Esophagus squamous epithelium (tissue), 5 donors: ENCODE results near the gene NUMBL. TPM values are rescaled to one million over a fixed set of nuclear protein-coding genes. Genes with fewer than 3 reads are reported as not detected.

Source experiments
- DNase-seq: peaks from one replicate; lab custom pipeline; 2025; lab: John Stamatoyannopoulos, UW
- H3K27ac ChIP-seq, 4 donors: fragments of 200-600 bp; sonication (generic); one replicate each; pipeline ENCODE4 v1.5.1; 2016 to 2019; ENCODE audit warnings: mild to moderate bottlenecking in 1 of 4
- H3K27me3 ChIP-seq, 4 donors: fragments of 200-600 bp; sonication (generic); 1 replicate in 3 of 4; 2 replicates in 1 of 4; pipeline versions ENCODE4 v1.5.1 to v1.6.0; 2017 to 2021; ENCODE audit warnings: antibody characterized with exemption in 1 of 4
- H3K36me3 ChIP-seq, 3 donors: fragments of 200-600 bp; sonication (generic); one replicate each; pipeline ENCODE4 v1.5.1; 2016 to 2019
- H3K4me1 ChIP-seq, 3 donors: fragments of 200-600 bp; sonication (generic); one replicate each; pipeline ENCODE4 v1.5.1; 2017 to 2019
- H3K4me3 ChIP-seq, 4 donors: fragments of 200-600 bp; sonication (generic); 1 replicate in 3 of 4; 2 replicates in 1 of 4; pipeline ENCODE4 v1.5.1; 2016 to 2019; ENCODE audit warnings: mild to moderate bottlenecking in 2 of 4, moderate library complexity in 1 of 4
- H3K9me3 ChIP-seq, 3 donors: fragments of 200-600 bp; sonication (generic); one replicate each; pipeline ENCODE4 v1.5.1; 2016 to 2019
- CTCF ChIP-seq, 6 experiments: fragments of 450-650 bp in 4 of 6; fragments of 200-600 bp in 2 of 6; sonication (generic) in 2 of 6; IDR thresholded peaks; one replicate each; pipeline ENCODE4 v1.5.1; 2016 to 2019; ENCODE audit warnings: antibody characterized with exemption in 6 of 6, mild to moderate bottlenecking in 4 of 6, moderate library complexity in 4 of 6
- POLR2A ChIP-seq, 4 donors: fragments of 450-650 bp; IDR thresholded peaks; one replicate each; pipeline ENCODE4 v1.6.1; 2017; ENCODE audit warnings: antibody characterized with exemption in 4 of 4, mild to moderate bottlenecking in 4 of 4, moderate library complexity in 3 of 4
- WGBS, 2 donors: methylation state at CpG; one replicate each; pipeline ENCODE4 v1.1.5; 2018; 5-methylcytosine and 5-hydroxymethylcytosine counted together
- intact Hi-C: fragments of 100-400 bp; cut with DNase I; formaldehyde crosslinking; loops from one replicate; pipeline ENCODE4 v1.15.0; 2022
- total RNA-seq, 4 donors: library from RNA; depleted of rRNA; stranded (reverse); fragments of >200 nt; gene quantifications; one replicate each; pipeline ENCODE4 v1.1.0, GENCODE V29; 2016
- donor health status: DM: yes; HTN: yes; CAD: no.

Gene NUMBL
- total RNA-seq, 4 donors from 2014 or later, result 11.2 to 20.8 (median 15.8) TPM

DNA sequence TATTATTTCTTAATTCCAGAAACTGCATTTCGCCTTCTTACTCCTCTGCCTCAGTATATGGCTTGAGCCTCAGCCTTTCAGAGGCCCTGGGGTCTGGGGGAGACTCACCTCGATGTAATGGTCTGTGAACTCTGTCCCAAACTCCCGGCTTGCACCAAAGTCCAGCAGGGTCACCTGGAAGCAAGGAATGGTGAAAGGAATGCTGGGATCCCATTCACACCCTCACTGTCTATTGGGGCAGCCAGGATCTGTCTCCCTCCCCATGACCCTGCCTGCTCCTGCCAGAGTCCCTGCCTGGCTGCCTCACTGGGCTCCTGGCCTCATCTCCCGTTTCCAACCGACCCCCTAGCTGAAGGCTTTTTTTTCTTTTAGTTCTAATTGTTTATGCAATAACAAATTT, 5.4 kb upstream of the NUMBL start:
- intact Hi-C loops, result no loop called here
- Histone ChIP-seq H3K27ac (no peak overlapping the region), H3K4me3 (no peak overlapping the region), H3K9me3 (no peaks in the 10 kb centered on the region), H3K27me3 (no peaks in the 10 kb centered on the region), H3K4me1 (peaks cover 7 to 11% (median 9%) of the 10 kb centered on the region in 3 donors), H3K36me3 (peaks cover 0 to 85% (median 6%) of the 10 kb centered on the region in 3 donors)
- 83 to 93% methylated on average over 4 to 5 of the region's 5 CpGs for WGBS, 2 donors
- no peak for DNase-seq
- TF ChIP-seq POLR2A (IDR thresholded peaks at IDR 0.05), result no peak
- no peak for TF ChIP-seq CTCF (IDR thresholded peaks at IDR 0.05)

GRCh38 chr19:40693896-40694295, 3.4 kb upstream of the NUMBL start:
- Histone ChIP-seq H3K4me1 (peaks cover 20 to 28% (median 21%) of the 10 kb centered on the region in 3 donors), H3K36me3 (peaks cover 0 to 65% (median 6%) of the 10 kb centered on the region in 3 donors)

DNA sequence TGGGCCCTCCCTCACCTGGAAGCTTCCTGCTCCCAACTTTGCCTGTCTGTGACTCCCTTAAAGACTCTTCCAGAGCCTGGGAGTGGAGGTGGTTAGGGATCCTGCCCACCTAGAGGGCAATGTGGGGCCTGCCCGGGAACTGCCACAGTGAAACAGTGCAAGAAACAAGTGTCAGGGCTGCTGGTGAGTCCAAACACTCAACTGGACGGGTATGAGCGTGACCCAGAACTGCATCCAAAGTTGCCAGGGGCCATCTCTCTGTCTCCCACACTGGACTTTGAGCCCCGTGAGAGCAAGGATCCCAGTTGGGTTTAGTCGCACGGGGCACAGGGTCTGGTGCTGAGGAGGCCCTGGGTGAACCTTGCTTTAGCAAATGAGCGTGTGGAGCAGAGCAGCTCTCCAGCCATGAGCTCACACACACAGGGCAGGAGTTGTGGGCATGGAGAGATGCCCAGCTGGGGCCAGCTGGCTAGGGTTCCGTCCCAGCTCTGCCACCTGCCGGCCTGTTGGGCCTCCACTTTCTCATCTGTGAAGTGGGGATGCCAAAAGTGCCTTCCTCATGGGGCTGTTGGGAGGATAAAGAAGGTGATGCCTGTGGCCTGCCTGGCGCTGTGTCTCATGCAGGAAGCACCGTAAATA, 2.8 kb upstream of the NUMBL start:
- no peaks in the 10 kb centered on the region for H3K27me3 ChIP-seq
- no peaks in the 10 kb centered on the region for H3K9me3 ChIP-seq
- H3K27ac ChIP-seq, result no peak overlapping the region
- DNase-seq, result no peak
- intact Hi-C loops, result no loop called here
- peaks cover 0 to 59% (median 6%) of the 10 kb centered on the region in 3 donors for H3K36me3 ChIP-seq
- H3K4me3 ChIP-seq, result no peak overlapping the region
- H3K4me1 ChIP-seq, result peaks cover 22 to 35% (median 27%) of the 10 kb centered on the region in 3 donors
- WGBS, 2 donors, result 69 to 85% methylated on average over 3 to 5 of the region's 11 CpGs
- no peak for TF ChIP-seq CTCF (IDR thresholded peaks at IDR 0.05)
- TF ChIP-seq POLR2A (IDR thresholded peaks at IDR 0.05), result no peak

More at GRCh38 chr19:40693896-40694295, 3.4 kb upstream of the NUMBL start:
- Histone ChIP-seq H3K4me3 (no peak overlapping the region), H3K27ac (no peak overlapping the region), H3K27me3 (no peaks in the 10 kb centered on the region), H3K9me3 (no peaks in the 10 kb centered on the region)
- 84 to 100% methylated on average over 1 to 3 of the region's 4 CpGs for WGBS, 2 donors
- intact Hi-C loops, result no loop called here
- TF ChIP-seq CTCF (IDR thresholded peaks at IDR 0.05) (no peak), POLR2A (IDR thresholded peaks at IDR 0.05) (no peak)
- DNase-seq, result no peak

DNA sequence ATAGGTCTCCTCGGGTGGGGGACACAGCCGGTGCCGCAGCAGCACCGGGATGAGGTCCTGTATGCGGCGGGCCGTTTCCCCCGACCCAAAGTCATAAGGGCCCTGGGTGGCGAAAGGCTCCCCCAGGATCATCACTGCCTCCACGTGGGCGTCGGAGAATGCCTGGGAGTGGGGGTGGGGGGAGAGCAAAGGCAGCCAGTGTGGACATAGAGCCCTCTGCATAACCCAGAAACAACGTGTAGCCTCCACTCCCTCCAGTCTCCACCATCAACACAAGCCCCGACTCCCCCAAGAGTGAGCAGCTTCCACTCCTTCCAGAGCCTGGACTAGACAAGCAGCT, 1.7 kb upstream of the NUMBL start:
- H3K4me3 ChIP-seq, result no peak overlapping the region
- no peaks in the 10 kb centered on the region for H3K27me3 ChIP-seq
- no peak for DNase-seq
- H3K36me3 ChIP-seq, result peaks cover 0 to 53% (median 6%) of the 10 kb centered on the region in 3 donors
- H3K9me3 ChIP-seq, result no peaks in the 10 kb centered on the region
- H3K27ac ChIP-seq, result peak overlapping the region in 3 of 4 donors; percentile 93 to 94 (median 94)
- H3K4me1 ChIP-seq, result peaks cover 26 to 46% (median 37%) of the 10 kb centered on the region in 3 donors
- TF ChIP-seq CTCF (IDR thresholded peaks at IDR 0.05), result no peak
- no peak for TF ChIP-seq POLR2A (IDR thresholded peaks at IDR 0.05)
- WGBS, 2 donors, result 94 to 100% methylated on average over 2 to 13 of the region's 14 CpGs
- intact Hi-C loops, result no loop called here

- peak overlapping the region; percentile 91 to 94 (median 94) for H3K27ac ChIP-seq
- H3K27me3 ChIP-seq, result no peaks in the 10 kb centered on the region
- 50 to 73% methylated on average over 6 to 11 of the region's 24 CpGs for WGBS, 2 donors
- peaks cover 26 to 50% (median 37%) of the 10 kb centered on the region in 3 donors for H3K4me1 ChIP-seq
- H3K36me3 ChIP-seq, result peaks cover 0 to 51% (median 6%) of the 10 kb centered on the region in 3 donors
- no peak for DNase-seq
- TF ChIP-seq POLR2A (IDR thresholded peaks at IDR 0.05), result no peak
- no peak for TF ChIP-seq CTCF (IDR thresholded peaks at IDR 0.05)
- H3K4me3 ChIP-seq, result peak overlapping the region in 3 of 4 donors; percentile 72 to 86 (median 83)
- H3K9me3 ChIP-seq, result no peaks in the 10 kb centered on the region
- intact Hi-C loops, result no loop called here
These were observed 1.2 kb upstream of the NUMBL start for GRCh38 chr19:40691421-40692211.
